Adrenal gland (tissue), 5 donors: ENCODE data around the gene GAN.

Source experiments
- POLR2A ChIP-seq, 2 donors: fragments of 450-650 bp; IDR thresholded peaks; one replicate each; pipeline ENCODE4 v1.6.1; 2017; ENCODE audit warnings: antibody characterized with exemption in 2 of 2, mild to moderate bottlenecking in 2 of 2, moderate library complexity in 1 of 2
- TF ChIP-seq, protein P1 (sequence below), 6 experiments: fragments of 450-650 bp in 4 of 6; fragments of 200-600 bp in 2 of 6; sonication (generic) in 1 of 6; IDR thresholded peaks; 1 replicate in 5 of 6; 2 replicates in 1 of 6; pipeline versions ENCODE4 v1.5.1 to v1.8.0; 2016 to 2021; ENCODE audit warnings: antibody characterized with exemption in 6 of 6, mild to moderate bottlenecking in 2 of 6, moderate library complexity in 1 of 6
- donor health status: DM: no; HTN: no; CAD: no.

DNA sequence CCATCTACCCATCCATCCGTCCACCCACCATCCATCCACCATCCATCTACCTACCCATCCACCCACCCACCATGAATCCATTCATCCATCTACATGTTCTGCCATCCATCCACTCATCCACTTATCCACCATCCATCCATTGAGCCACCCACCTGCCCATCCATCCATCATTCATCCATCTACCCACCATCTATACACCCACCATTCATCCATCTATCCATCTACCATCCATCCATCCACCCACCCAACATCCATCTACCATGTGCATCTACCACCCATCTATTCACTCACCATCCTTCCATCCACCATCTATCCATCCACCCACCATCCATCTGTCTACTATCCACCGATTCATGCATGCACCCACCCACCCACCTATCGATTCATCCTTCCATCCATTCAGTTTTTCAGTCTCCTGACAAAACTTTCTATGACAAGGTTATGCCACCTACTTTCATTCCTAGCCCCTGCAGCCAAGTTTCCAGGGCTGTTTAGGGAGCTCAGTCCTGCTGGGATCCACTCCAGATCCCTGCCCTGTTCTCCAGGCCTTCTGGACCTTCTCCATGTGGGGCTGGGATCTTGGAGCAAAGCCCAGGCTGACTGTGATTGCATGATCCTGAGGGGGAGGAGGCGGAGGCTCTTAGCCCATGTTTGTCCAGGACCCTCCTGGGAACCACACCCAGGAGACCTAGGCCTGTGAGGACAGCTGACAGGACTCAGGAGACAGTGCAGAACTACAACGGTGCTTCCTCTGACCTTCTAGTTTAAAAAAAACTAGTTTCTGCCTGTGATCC is 48.9 kb upstream of the GAN start:
- no peak for TF ChIP-seq POLR2A (IDR thresholded peaks at IDR 0.05)
- TF ChIP-seq, protein P1, sequence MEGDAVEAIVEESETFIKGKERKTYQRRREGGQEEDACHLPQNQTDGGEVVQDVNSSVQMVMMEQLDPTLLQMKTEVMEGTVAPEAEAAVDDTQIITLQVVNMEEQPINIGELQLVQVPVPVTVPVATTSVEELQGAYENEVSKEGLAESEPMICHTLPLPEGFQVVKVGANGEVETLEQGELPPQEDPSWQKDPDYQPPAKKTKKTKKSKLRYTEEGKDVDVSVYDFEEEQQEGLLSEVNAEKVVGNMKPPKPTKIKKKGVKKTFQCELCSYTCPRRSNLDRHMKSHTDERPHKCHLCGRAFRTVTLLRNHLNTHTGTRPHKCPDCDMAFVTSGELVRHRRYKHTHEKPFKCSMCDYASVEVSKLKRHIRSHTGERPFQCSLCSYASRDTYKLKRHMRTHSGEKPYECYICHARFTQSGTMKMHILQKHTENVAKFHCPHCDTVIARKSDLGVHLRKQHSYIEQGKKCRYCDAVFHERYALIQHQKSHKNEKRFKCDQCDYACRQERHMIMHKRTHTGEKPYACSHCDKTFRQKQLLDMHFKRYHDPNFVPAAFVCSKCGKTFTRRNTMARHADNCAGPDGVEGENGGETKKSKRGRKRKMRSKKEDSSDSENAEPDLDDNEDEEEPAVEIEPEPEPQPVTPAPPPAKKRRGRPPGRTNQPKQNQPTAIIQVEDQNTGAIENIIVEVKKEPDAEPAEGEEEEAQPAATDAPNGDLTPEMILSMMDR (IDR thresholded peaks at IDR 0.05), result no peak
